GM12878 (cell line): ENCODE data around the gene SDCCAG8. TPM values are rescaled to one million over a fixed set of nuclear protein-coding genes. Genes with fewer than 3 reads are reported as not detected.

Experiments used
- CHD4 ChIP-seq: fragments of 200-600 bp; sonication (generic); IDR thresholded peaks from 2 replicates; pipeline ENCODE4 v1.6.1; 2016; ENCODE audit warnings: mild to moderate bottlenecking
- KDM1A ChIP-seq: fragments of 200-600 bp; sonication (generic); IDR thresholded peaks from 2 replicates; pipeline ENCODE4 v1.6.1; 2016; ENCODE audit warnings: borderline replicate concordance
- MEF2A ChIP-seq: IDR thresholded peaks from 2 replicates; pipeline ENCODE4 v1.6.1; 2011; ENCODE audit warnings: low read depth, mild to moderate bottlenecking, low read length, moderate library complexity; ENCODE audit not compliant: insufficient read depth
- RB1 ChIP-seq: fragments of 450-650 bp; formaldehyde crosslinking; IDR thresholded peaks from 2 replicates; pipeline ENCODE4 v1.6.1; 2017; ENCODE audit warnings: mild to moderate bottlenecking, borderline replicate concordance
- RCOR1 ChIP-seq: conservative IDR thresholded peaks from 2 replicates; pipeline ENCODE4 v1.6.1; 2012; ENCODE audit warnings: low read depth, low read length, improper control_type of control experiment
- RELA ChIP-seq: fragments of 450-650 bp; IDR thresholded peaks from 2 replicates; pipeline ENCODE4 v1.8.0; 2014; ENCODE audit warnings: borderline replicate concordance; ENCODE audit not compliant: partially characterized antibody
- SIN3A ChIP-seq: IDR thresholded peaks from 2 replicates; pipeline ENCODE4 v1.6.1; 2012; ENCODE audit warnings: low read depth, low read length, improper control_type of control experiment
- STAT1 ChIP-seq: fragments of 450-650 bp; conservative IDR thresholded peaks from 2 replicates; pipeline ENCODE4 v1.6.1; 2014; ENCODE audit warnings: antibody characterized with exemption, mild to moderate bottlenecking
- USF2 ChIP-seq: IDR thresholded peaks from 2 replicates; pipeline ENCODE4 v1.6.1; 2011; ENCODE audit warnings: low read depth, low read length, improper control_type of control experiment, borderline replicate concordance
- polyA plus RNA-seq, 11 experiments: library from polyadenylated mRNA; depleted of rRNA in 4 of 11; unstranded in 6 of 11; stranded (reverse) in 5 of 11; fragments of >200 nt; fragmentation: Nextera tagmentation in 4 of 11; fragmentation: Illumina TruSeq in 1 of 11; extraction: Ambion mirVana in 4 of 11; extraction: Trizol in 1 of 11; gene quantifications; 1 replicate in 1 of 11; 2 replicates in 10 of 11; pipeline versions ENCODE4 v1.2.1 to v1.2.3, GENCODE V29; 2011 to 2016; ENCODE audit warnings: inconsistent platforms in 2 of 11, missing spikeins in 2 of 11, low read depth in 1 of 11
- total RNA-seq, 4 experiments: library from RNA; depleted of rRNA in 3 of 4; stranded (reverse); fragments of >200 nt in 3 of 4; fragmentation: Illumina TruSeq in 1 of 4; extraction: Trizol in 1 of 4; gene quantifications; 2 replicates each; pipeline versions ENCODE4 v1.2.1 to v1.2.3, GENCODE V29; 2013 to 2021
- TF ChIP-seq, protein P1 (sequence below): IDR thresholded peaks from 2 replicates; pipeline ENCODE4 v1.6.1; 2012; ENCODE audit warnings: low read depth, low read length, improper control_type of control experiment
- TF ChIP-seq, protein P2 (sequence below): fragments of 450-650 bp; IDR thresholded peaks from 2 replicates; pipeline ENCODE4 v1.6.1; 2017; ENCODE audit warnings: borderline replicate concordance

Gene SDCCAG8
- total and polyA plus RNA-seq, 10 of the 15 experiments (the other 5 are each of a cell fraction or from before 2014, with no cell fraction given) = 15.0 to 25.6 (median 20.6) TPM

- TF ChIP-seq USF2 (no peak), SIN3A (no peak), MEF2A (no peak), RELA (no peak), KDM1A (no peak), STAT1 (no peak), RCOR1 (no peak), RB1 (no peak), CHD4 (no peak)
- TF ChIP-seq, protein P1, sequence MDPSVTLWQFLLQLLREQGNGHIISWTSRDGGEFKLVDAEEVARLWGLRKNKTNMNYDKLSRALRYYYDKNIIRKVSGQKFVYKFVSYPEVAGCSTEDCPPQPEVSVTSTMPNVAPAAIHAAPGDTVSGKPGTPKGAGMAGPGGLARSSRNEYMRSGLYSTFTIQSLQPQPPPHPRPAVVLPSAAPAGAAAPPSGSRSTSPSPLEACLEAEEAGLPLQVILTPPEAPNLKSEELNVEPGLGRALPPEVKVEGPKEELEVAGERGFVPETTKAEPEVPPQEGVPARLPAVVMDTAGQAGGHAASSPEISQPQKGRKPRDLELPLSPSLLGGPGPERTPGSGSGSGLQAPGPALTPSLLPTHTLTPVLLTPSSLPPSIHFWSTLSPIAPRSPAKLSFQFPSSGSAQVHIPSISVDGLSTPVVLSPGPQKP = no peak
- TF ChIP-seq, protein P2, sequence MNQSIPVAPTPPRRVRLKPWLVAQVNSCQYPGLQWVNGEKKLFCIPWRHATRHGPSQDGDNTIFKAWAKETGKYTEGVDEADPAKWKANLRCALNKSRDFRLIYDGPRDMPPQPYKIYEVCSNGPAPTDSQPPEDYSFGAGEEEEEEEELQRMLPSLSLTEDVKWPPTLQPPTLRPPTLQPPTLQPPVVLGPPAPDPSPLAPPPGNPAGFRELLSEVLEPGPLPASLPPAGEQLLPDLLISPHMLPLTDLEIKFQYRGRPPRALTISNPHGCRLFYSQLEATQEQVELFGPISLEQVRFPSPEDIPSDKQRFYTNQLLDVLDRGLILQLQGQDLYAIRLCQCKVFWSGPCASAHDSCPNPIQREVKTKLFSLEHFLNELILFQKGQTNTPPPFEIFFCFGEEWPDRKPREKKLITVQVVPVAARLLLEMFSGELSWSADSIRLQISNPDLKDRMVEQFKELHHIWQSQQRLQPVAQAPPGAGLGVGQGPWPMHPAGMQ = no peak
These were observed 225.3 kb downstream of the SDCCAG8 start (continued) for GRCh38 chr1:243481101-243481500.
